Breast epithelium (tissue), 3 donors: ENCODE results near the gene SOX18.

Experiments
- POLR2A ChIP-seq: fragments of 450-650 bp; IDR thresholded peaks from one replicate; pipeline ENCODE4 v1.6.1; 2016; ENCODE audit warnings: antibody characterized with exemption, mild to moderate bottlenecking, moderate library complexity
- POLR2AphosphoS5 ChIP-seq, 3 donors: sonication (generic); formaldehyde crosslinking; IDR thresholded peaks; one replicate each; pipeline ENCODE4 v1.6.1; 2017; ENCODE audit warnings: antibody characterized with exemption in 3 of 3
- TF ChIP-seq, protein P1 (sequence below), 3 donors: fragments of 450-650 bp; IDR thresholded peaks; one replicate each; pipeline ENCODE4 v1.5.1; 2016 to 2017; ENCODE audit warnings: antibody characterized with exemption in 3 of 3, mild to moderate bottlenecking in 3 of 3, moderate library complexity in 3 of 3

DNA sequence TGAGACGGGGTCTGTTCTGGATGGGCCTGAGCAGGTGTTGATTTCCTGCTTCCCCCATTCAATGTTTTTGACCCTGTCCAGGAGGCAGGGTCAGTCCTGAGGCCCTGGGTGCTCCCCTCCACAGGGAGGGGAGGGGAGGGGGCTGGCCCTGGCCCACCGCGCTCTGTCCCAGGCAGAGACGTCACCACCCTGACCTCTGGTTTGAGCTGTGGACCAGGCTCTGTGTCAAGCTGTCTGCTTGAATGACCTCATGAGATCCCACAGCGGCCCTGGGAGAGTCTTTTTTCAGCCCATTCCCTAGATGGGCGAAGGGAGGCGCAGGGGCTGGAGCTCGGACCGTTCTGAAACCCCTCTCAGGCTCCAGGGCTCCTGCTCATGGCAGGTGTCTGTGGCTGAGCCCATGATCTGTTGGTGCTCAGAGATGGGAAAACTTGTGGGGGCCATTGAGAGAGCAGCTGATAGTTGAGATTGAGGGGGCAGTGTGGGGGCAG lies 43.6 kb upstream of the SOX18 start:
- TF ChIP-seq POLR2AphosphoS5 (IDR thresholded peaks at IDR 0.05) (no peak), POLR2A (no peak)
- TF ChIP-seq, protein P1, sequence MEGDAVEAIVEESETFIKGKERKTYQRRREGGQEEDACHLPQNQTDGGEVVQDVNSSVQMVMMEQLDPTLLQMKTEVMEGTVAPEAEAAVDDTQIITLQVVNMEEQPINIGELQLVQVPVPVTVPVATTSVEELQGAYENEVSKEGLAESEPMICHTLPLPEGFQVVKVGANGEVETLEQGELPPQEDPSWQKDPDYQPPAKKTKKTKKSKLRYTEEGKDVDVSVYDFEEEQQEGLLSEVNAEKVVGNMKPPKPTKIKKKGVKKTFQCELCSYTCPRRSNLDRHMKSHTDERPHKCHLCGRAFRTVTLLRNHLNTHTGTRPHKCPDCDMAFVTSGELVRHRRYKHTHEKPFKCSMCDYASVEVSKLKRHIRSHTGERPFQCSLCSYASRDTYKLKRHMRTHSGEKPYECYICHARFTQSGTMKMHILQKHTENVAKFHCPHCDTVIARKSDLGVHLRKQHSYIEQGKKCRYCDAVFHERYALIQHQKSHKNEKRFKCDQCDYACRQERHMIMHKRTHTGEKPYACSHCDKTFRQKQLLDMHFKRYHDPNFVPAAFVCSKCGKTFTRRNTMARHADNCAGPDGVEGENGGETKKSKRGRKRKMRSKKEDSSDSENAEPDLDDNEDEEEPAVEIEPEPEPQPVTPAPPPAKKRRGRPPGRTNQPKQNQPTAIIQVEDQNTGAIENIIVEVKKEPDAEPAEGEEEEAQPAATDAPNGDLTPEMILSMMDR (IDR thresholded peaks at IDR 0.05), result no peak
